ENCODE measurements around the gene FMN1.

The FMN1 gene

DNA sequence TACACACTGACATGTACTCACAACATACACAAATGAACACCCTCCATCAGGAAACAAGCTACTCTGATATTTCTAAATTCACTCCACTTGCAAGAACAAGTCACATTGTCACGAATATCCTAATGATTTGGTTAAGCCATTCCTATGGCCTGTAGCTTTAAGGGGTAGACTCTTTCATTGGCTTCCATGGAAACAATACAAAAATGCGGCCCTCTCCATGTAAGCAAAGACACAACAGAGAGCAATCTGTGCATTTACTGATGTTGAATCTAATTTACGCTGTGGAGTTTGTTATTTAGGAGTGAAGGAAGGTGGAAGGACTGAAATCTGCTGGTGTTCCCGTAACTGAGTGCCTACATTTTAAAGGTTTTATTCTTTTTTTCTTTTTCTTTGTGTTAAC is 114.5 kb downstream of the FMN1 start:
- Histone ChIP-seq H3K4me1 (ENCODE audit: control insufficient read depth, low read length) (no peaks in the 10 kb centered on the region), H3K27ac (ENCODE audit: low read depth, low read length) (no peak overlapping the region), H3K9me3 (ENCODE audit: control insufficient read depth, insufficient read depth, low read length) (no peaks in the 10 kb centered on the region), H3K36me3 (ENCODE audit: control insufficient read depth, low read length) (no peaks in the 10 kb centered on the region), H3K79me2 (ENCODE audit: control insufficient read depth, low read length) (no peaks in the 10 kb centered on the region), H3K27me3 (ENCODE audit: control insufficient read depth, low read length) (no peaks in the 10 kb centered on the region), H3K4me2 (ENCODE audit: low read length) (no peak overlapping the region), H3K9me2 (replicated peaks; ENCODE audit: control insufficient read depth, low read length) (no peaks in the 10 kb centered on the region), H4K20me1 (ENCODE audit: control insufficient read depth, insufficient read depth, low read depth, low read length) (no peaks in the 10 kb centered on the region), H3F3A (ENCODE audit: control insufficient read depth, insufficient read depth) (no peaks in the 10 kb centered on the region), H3K4me3 (ENCODE audit: low read length) (no peak overlapping the region)
- TF ChIP-seq EZH2phosphoT487 (IDR thresholded peaks at IDR 0.05; ENCODE audit: borderline replicate concordance, low read length) = no peak
- TF ChIP-seq, protein P1, sequence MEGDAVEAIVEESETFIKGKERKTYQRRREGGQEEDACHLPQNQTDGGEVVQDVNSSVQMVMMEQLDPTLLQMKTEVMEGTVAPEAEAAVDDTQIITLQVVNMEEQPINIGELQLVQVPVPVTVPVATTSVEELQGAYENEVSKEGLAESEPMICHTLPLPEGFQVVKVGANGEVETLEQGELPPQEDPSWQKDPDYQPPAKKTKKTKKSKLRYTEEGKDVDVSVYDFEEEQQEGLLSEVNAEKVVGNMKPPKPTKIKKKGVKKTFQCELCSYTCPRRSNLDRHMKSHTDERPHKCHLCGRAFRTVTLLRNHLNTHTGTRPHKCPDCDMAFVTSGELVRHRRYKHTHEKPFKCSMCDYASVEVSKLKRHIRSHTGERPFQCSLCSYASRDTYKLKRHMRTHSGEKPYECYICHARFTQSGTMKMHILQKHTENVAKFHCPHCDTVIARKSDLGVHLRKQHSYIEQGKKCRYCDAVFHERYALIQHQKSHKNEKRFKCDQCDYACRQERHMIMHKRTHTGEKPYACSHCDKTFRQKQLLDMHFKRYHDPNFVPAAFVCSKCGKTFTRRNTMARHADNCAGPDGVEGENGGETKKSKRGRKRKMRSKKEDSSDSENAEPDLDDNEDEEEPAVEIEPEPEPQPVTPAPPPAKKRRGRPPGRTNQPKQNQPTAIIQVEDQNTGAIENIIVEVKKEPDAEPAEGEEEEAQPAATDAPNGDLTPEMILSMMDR (IDR thresholded peaks at IDR 0.05; ENCODE audit: low read depth, low read length, poor library complexity, severe bottlenecking) = no peak

DNA sequence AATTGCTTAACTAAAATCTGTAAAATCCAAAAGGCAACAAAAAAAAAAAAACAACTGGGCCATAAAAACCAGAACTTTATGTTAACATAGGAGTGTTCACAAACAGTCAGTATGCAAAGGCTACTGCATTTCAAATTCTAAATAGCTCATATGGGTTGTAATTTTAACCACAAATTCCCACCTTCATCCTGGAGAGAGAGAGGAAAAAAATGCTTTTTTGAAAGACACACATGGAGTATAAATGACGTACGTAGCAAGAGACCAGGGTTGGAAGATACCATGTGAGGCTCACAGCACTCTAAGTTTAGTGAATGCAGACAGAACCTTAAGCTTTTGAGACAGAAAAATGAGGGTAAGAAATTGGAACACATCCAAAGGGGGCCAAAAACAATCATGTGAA is 115.9 kb downstream of the FMN1 start:
- no peaks in the 10 kb centered on the region for H3K36me3 ChIP-seq (ENCODE audit: control insufficient read depth, low read length)
- H3K4me3 ChIP-seq (ENCODE audit: low read length) = no peak overlapping the region
- no peaks in the 10 kb centered on the region for H3F3A ChIP-seq (ENCODE audit: control insufficient read depth, insufficient read depth)
- no peak overlapping the region for H3K4me2 ChIP-seq (ENCODE audit: low read length)
- H4K20me1 ChIP-seq (ENCODE audit: control insufficient read depth, insufficient read depth, low read depth, low read length) = no peaks in the 10 kb centered on the region
- H3K4me1 ChIP-seq (ENCODE audit: control insufficient read depth, low read length) = no peaks in the 10 kb centered on the region
- H3K9me2 ChIP-seq (replicated peaks; ENCODE audit: control insufficient read depth, low read length) = no peaks in the 10 kb centered on the region
- no peaks in the 10 kb centered on the region for H3K9me3 ChIP-seq (ENCODE audit: control insufficient read depth, insufficient read depth, low read length)
- no peak overlapping the region for H3K27ac ChIP-seq (ENCODE audit: low read depth, low read length)
- H3K79me2 ChIP-seq (ENCODE audit: control insufficient read depth, low read length) = no peaks in the 10 kb centered on the region
- H3K27me3 ChIP-seq (ENCODE audit: control insufficient read depth, low read length) = no peaks in the 10 kb centered on the region
- TF ChIP-seq, protein P1 (IDR thresholded peaks at IDR 0.05; ENCODE audit: low read depth, low read length, poor library complexity, severe bottlenecking) = no peak
- TF ChIP-seq EZH2phosphoT487 (IDR thresholded peaks at IDR 0.05; ENCODE audit: borderline replicate concordance, low read length) = no peak

DNA sequence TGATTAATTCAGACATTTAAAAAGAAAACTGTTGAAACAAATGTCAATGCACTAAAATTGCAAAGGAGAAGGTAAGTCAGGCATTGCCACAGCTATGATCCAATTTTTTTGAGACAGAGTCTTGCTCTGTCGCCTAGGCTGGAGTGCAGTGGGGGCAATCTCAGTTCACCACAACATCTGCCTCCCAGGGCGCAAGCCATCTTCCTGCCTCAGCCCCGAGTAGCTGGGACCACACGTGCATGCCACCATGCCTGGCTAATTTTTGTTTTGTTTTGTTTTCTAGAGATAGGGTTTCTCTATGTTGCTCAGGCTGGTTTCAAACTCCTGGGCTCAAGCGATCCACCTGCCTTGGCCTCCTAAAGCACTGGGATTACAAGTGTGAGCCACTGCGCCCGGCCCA is 117.6 kb downstream of the FMN1 start:
- no peak overlapping the region for H3K27ac ChIP-seq (ENCODE audit: low read depth, low read length)
- H3K4me1 ChIP-seq (ENCODE audit: control insufficient read depth, low read length) = no peaks in the 10 kb centered on the region
- no peaks in the 10 kb centered on the region; the same call in 1 of the 2 replicates for H3K27me3 ChIP-seq (ENCODE audit: control insufficient read depth, low read length)
- H3K4me2 ChIP-seq (ENCODE audit: low read length) = no peak overlapping the region
- no peaks in the 10 kb centered on the region for H3F3A ChIP-seq (ENCODE audit: control insufficient read depth, insufficient read depth)
- no peaks in the 10 kb centered on the region for H4K20me1 ChIP-seq (ENCODE audit: control insufficient read depth, insufficient read depth, low read depth, low read length)
- H3K4me3 ChIP-seq (ENCODE audit: low read length) = no peak overlapping the region
- no peak for TF ChIP-seq EZH2phosphoT487 (IDR thresholded peaks at IDR 0.05; ENCODE audit: borderline replicate concordance, low read length)
- TF ChIP-seq, protein P1 (IDR thresholded peaks at IDR 0.05; ENCODE audit: low read depth, low read length, poor library complexity, severe bottlenecking) = no peak
- H3K36me3 ChIP-seq (ENCODE audit: control insufficient read depth, low read length) = no peaks in the 10 kb centered on the region
- H3K9me2 ChIP-seq (replicated peaks; ENCODE audit: control insufficient read depth, low read length) = no peaks in the 10 kb centered on the region
- no peaks in the 10 kb centered on the region for H3K9me3 ChIP-seq (ENCODE audit: control insufficient read depth, insufficient read depth, low read length)
- no peaks in the 10 kb centered on the region for H3K79me2 ChIP-seq (ENCODE audit: control insufficient read depth, low read length)

DNA sequence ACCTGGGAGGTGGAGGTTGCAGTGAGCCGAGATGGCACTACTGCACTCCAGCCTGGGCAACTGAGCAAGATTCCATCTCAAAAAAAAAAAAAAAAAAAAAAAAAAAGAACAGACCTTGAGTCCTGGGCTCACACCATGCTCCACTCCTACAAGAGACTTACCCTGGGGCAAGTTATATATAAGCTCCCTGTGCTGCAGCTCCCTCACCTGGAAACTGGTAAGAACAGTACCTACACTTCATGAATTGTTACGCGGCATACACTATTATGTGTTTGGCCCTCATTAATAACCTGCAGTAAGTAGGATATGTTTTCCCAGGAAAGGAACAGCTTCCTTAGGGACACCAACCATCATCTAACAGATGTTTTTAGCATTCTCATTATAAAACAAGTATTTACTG is 119.6 kb downstream of the FMN1 start:
- Histone ChIP-seq H3K4me3 (ENCODE audit: low read length) (no peak overlapping the region), H4K20me1 (ENCODE audit: control insufficient read depth, insufficient read depth, low read depth, low read length) (no peaks in the 10 kb centered on the region), H3K27ac (ENCODE audit: low read depth, low read length) (no peak overlapping the region), H3K27me3 (ENCODE audit: control insufficient read depth, low read length) (no peaks in the 10 kb centered on the region; the same call in none of the 2 replicates), H3K9me3 (ENCODE audit: control insufficient read depth, insufficient read depth, low read length) (no peaks in the 10 kb centered on the region), H3K9me2 (replicated peaks; ENCODE audit: control insufficient read depth, low read length) (no peaks in the 10 kb centered on the region), H3F3A (ENCODE audit: control insufficient read depth, insufficient read depth) (no peaks in the 10 kb centered on the region), H3K36me3 (ENCODE audit: control insufficient read depth, low read length) (no peaks in the 10 kb centered on the region), H3K4me2 (ENCODE audit: low read length) (no peak overlapping the region), H3K79me2 (ENCODE audit: control insufficient read depth, low read length) (no peaks in the 10 kb centered on the region), H3K4me1 (ENCODE audit: control insufficient read depth, low read length) (no peaks in the 10 kb centered on the region)
- TF ChIP-seq EZH2phosphoT487 (IDR thresholded peaks at IDR 0.05; ENCODE audit: borderline replicate concordance, low read length) = no peak
- TF ChIP-seq, protein P1 (IDR thresholded peaks at IDR 0.05; ENCODE audit: low read depth, low read length, poor library complexity, severe bottlenecking) = no peak

All from DOHH2 (cell line).